HG03575 (cell line): Measurements from ENCODE around the gene ELP2.
"Not testable (repeated sequence)": the region's sequence is repeated elsewhere in the genome, so short reads cannot be mapped to it uniquely, and the experiment has no call there.

Experiments
- ATAC-seq: cut with Tn5 transposase; IDR thresholded peaks from one replicate; pipeline ENCODE4 v1.9.1; 2021; ENCODE audit not compliant: unreplicated experiment, insufficient number of reproducible peaks, low FRiP score; ENCODE audit errors: extremely low read depth

ELP2 gene, protein sequence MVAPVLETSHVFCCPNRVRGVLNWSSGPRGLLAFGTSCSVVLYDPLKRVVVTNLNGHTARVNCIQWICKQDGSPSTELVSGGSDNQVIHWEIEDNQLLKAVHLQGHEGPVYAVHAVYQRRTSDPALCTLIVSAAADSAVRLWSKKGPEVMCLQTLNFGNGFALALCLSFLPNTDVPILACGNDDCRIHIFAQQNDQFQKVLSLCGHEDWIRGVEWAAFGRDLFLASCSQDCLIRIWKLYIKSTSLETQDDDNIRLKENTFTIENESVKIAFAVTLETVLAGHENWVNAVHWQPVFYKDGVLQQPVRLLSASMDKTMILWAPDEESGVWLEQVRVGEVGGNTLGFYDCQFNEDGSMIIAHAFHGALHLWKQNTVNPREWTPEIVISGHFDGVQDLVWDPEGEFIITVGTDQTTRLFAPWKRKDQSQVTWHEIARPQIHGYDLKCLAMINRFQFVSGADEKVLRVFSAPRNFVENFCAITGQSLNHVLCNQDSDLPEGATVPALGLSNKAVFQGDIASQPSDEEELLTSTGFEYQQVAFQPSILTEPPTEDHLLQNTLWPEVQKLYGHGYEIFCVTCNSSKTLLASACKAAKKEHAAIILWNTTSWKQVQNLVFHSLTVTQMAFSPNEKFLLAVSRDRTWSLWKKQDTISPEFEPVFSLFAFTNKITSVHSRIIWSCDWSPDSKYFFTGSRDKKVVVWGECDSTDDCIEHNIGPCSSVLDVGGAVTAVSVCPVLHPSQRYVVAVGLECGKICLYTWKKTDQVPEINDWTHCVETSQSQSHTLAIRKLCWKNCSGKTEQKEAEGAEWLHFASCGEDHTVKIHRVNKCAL

GRCh38 chr18:36129300-36130038 is at the start of gene ELP2, which contains the start of gene SLC39A6:
ELP2 (plus strand) TSS chr18:36129899; CDS start chr18:36129934, 35 bp downstream.
SLC39A6 (minus strand) TSS chr18:36129340; CDS start chr18:36127007, 2,333 bp downstream.
- ATAC-seq = peak; percentile 75

DNA sequence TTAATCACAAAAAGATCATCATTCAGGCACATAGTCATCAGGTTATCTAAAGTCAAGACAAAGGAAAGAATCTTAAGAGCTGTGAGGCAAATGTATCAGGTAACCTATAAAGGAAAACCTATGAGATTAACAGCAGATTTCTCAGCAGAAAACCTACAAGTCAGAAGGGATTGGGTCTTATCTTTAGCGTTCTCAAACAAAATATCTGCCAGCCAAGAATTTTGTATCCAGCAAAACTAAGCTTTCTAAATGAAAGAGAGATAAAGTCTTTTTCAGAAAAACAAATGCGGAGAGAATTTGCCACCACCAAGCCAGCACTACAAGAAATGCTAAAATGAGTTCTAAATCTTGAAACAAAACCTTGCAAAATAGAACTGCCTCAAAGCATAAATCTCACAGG is 48.6 kb upstream of the ELP2 start:
- not testable (repeated sequence) for ATAC-seq

GRCh38 chr18:36083729-36084128 is 46.0 kb upstream of the ELP2 start:
- ATAC-seq = no peak

DNA sequence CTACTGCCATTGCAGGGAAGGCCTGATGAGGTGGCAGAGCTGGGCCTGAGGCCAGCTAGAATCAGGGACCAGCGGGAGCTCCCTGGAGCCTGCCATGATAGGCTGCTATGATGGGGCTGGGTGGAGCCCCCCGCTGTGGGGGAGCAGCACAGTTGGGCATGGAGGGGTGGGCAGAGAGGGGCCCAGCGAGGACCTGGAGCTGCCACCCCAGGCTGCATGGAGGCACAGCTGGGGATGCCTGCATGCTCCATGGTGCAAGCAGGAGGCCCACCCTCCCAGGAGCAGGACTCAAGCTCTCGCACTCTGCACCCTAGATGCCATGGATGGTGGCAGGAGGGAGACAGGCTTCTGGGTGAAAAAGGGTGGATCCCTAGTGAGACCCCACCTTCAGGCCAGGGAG is 44.5 kb upstream of the ELP2 start:
- no peak for ATAC-seq

DNA sequence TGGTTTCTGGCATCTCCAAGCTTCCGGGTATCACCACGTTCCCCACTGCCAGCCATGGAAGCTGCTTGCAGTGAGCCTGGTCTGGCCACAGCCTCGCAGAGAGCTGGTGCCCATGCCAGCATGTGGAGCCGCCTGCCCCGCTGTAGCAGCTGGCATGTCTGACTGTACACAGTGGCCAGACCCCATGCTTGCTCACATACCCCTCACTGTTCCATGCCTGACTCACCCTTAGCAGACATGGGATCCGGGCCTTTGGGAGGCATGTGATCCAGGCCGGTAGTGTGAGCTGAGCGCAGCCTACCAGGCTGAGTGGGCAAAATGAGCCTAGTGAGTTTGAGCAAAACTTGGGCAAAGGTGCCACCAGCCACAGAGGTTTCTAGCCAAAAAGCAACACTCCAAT is 43.5 kb upstream of the ELP2 start:
- no peak for ATAC-seq

- ATAC-seq = no peak
These were observed 41.4 kb upstream of the ELP2 start for GRCh38 chr18:36088256-36088655.

- ATAC-seq = no peak
These were observed 40.7 kb upstream of the ELP2 start for GRCh38 chr18:36089001-36089400.

GRCh38 chr18:36092116-36092515 is 37.6 kb upstream of the ELP2 start:
- not testable (repeated sequence) for ATAC-seq

GRCh38 chr18:36094431-36094830 is 35.3 kb upstream of the ELP2 start:
- ATAC-seq = no peak

DNA sequence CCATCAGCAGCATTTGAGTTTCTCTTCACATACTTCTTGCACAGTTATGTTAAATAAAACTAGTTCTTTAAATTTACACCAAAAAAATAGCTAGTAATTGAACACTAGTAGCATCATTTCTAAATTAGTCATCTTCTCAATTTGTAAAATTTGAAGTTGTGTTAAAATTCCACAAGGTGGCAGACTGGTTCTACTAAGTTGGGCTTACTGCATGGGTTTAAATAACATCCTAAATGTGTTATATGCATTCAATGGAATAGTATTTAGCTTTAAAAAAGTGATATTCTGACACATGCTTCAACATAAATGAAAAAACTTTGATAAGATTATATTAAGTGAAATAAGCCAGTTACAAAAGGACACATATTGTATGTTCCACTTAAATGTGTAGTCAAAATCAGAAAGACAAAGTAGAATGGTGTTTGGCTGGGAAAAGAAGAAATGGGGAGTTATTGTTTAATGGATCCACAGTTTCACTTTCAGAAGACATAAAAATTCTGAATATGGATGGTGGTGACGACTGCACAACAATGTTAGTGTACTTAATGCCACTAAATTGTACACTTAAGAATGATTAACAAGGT is 33.7 kb upstream of the ELP2 start:
- ATAC-seq = no peak

- ATAC-seq = no peak
These were observed 32.7 kb upstream of the ELP2 start for GRCh38 chr18:36096955-36097354.

- ATAC-seq = no peak
These were observed 30.4 kb upstream of the ELP2 start for GRCh38 chr18:36099311-36099710.

- no peak for ATAC-seq
These were observed 27.8 kb upstream of the ELP2 start for GRCh38 chr18:36101943-36102342.

DNA sequence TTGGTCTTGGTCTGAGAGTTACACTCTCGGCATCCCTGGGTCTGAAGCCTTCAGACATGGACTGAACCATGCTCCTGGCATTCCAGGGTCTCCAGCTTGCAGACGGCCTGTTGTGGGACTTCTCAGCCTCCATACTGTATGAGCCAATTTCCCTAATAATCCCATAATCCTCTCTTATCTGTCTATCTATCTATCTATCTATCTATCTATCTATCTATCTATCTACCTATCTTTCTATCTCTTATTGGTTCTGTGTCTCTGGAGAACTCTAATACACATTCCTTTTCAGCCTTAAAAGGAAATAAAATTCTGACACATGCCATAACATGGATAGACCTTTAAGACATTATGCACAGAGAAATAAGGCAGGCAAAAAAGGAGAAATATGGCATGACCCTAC is 24.9 kb upstream of the ELP2 start:
- no peak for ATAC-seq

DNA sequence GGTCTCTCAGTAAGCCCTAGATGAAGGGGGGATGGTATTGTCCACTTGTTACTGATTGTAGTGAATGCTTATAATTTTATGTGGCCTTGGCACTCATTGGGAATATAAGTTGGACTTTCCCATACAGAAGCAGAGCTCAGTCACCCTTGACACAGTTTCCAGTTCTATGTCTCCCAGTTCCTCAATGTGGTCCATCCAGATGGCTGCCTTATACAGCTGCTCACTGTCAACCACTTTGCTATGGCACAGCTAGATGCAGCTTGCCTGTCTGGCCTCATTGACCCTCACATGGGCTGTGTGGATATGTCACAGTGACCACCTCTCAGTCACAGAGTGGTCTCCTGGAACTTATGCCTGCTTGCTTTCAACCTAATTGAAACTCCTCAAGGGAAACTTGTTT is 22.2 kb upstream of the ELP2 start:
- no peak for ATAC-seq

DNA sequence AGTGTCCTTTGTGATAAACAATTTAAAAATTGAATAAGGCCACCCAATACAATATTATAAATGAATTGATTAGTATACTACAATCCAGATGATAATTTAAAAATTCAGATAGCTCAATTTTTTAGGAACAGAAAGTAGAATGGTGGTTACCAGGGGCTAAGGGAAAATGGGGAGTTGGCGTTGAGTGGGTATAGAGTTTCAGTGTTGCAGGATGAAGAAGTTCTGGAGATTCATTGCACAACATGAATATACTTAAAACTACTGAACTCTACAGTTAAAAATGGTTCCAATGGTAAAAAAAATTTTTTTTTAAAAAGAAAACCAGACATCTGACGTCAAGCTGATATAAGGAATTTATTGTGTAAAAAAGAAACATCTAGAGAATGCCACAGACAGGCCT is 21.5 kb upstream of the ELP2 start:
- ATAC-seq = no peak

DNA sequence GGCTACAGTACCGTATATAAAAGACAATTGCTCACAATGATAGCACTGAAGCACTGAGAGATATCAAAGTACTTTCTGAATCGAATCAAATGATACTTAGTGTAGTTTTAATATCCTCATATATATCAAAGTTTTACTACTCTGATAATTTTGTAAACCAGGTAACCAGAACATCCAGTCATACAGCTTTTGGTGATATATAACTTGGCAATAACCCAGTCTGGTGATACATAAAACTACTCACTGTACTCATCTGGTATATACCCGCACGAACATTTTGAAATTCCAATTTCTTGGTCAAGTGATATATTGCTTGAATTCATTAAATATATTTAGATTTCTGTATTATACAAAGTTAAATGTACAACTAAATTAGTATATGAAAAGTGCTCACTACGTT is 21.1 kb upstream of the ELP2 start:
- ATAC-seq = no peak

DNA sequence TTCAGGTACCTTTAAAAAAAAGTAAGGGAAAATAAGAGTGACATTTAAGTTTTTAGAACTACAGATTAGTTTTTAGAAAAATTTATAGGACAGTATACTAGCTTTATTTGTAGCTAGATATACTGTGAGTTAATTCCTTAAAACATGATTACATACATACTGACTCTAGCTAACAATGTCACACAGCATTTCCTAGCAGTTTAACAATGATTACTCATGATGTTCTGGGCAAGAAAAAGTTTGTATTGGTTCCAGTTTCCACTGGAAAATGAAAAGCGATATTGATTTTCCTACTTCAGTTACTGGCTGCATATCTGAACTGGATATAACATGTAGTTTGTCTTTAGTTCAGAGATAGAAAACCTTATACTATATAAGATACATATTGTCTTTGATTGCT is 20.0 kb upstream of the ELP2 start:
- ATAC-seq = no peak

DNA sequence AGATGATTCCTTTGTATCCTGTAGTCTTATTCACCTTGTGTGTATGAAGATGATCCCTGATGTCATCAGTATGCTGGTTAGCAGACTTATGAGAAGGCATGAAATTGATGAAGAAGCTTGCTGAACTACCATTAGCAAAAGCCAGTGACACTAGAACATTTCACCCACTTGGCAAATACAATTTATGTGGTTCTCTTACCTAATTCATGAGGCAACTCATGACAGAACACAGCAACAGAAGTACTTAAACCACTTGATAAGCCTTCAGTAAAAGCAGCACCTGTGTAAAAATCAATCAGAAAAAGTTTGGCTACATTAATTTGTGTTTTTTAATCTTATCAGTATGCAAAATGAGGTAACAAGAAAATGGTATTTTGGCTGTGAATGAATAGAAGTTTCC is 17.4 kb upstream of the ELP2 start:
- no peak for ATAC-seq
